GM12864 (cell line): ENCODE data around the gene ZNF670.
A peak's percentile ranks its signal among the peaks of the same experiment; 100 is the strongest.

Experiments
- DNase-seq: peaks from one replicate; pipeline ENCODE4 v3.0.0-alpha.2; 2011; ENCODE audit warnings: low read depth
- H3K4me3 ChIP-seq: 2 replicates; pipeline ENCODE4 v1.5.1; 2011; ENCODE audit warnings: mild to moderate bottlenecking, low read depth, low read length, control low read depth
- CTCF ChIP-seq: IDR thresholded peaks from 2 replicates; pipeline ENCODE4 v1.5.1; 2011; ENCODE audit warnings: low read depth, mild to moderate bottlenecking, moderate library complexity, low read length, control low read depth, inconsistent platforms; ENCODE audit errors: missing control alignments

ZNF670 gene

GRCh38 chr1:247103859-247104591 lies 25.4 kb upstream of the ZNF670 start, which contains the start of gene ZNF669:
Gene ZNF669 (minus strand): TSS chr1:247104356. CDS start chr1:247104199, 157 bp downstream.
- peak within 1 kb of the TSS; percentile 96 for H3K4me3 ChIP-seq
- peak; percentile 83 for DNase-seq
- no peak for TF ChIP-seq CTCF

- H3K4me3 ChIP-seq: no peak overlapping the region
- DNase-seq: no peak
- no peak for TF ChIP-seq CTCF
Measured at GRCh38 chr1:247102381-247102780, 23.8 kb upstream of the ZNF670 start.

- no peak overlapping the region for H3K4me3 ChIP-seq
- no peak for DNase-seq
- TF ChIP-seq CTCF: no peak
Measured at GRCh38 chr1:247100676-247101279, 22.2 kb upstream of the ZNF670 start.

GRCh38 chr1:247096958-247097357 lies 18.3 kb upstream of the ZNF670 start:
- no peak for TF ChIP-seq CTCF
- no peak overlapping the region for H3K4me3 ChIP-seq
- no peak for DNase-seq

- TF ChIP-seq CTCF: no peak
- no peak for DNase-seq
- no peak overlapping the region for H3K4me3 ChIP-seq
Measured at GRCh38 chr1:247096544-247096943, 17.9 kb upstream of the ZNF670 start.

GRCh38 chr1:247096112-247096511 lies 17.5 kb upstream of the ZNF670 start:
- DNase-seq: no peak
- TF ChIP-seq CTCF: no peak
- no peak overlapping the region for H3K4me3 ChIP-seq
